Panc1 (cell line): ENCODE results near the gene CACNA1I.

Experiments
- POLR2AphosphoS5 ChIP-seq: IDR thresholded peaks from 2 replicates; pipeline ENCODE4 v1.6.1; 2012; ENCODE audit warnings: mild to moderate bottlenecking, low read depth, low read length, moderate library complexity
- SIN3A ChIP-seq: IDR thresholded peaks from 2 replicates; pipeline ENCODE4 v1.6.1; 2012; ENCODE audit warnings: low read depth, mild to moderate bottlenecking, low read length, moderate library complexity, borderline replicate concordance; ENCODE audit not compliant: insufficient read depth
- TCF7L2 ChIP-seq: IDR thresholded peaks from 2 replicates; pipeline ENCODE4 v1.6.1; 2011; ENCODE audit warnings: mild to moderate bottlenecking, low read depth, low read length, inconsistent platforms
- TF ChIP-seq, protein P1 (sequence below), 2 experiments: IDR thresholded peaks; 2 replicates each; pipeline ENCODE4 v1.6.1; 2011 to 2012; ENCODE audit warnings: low read depth in 2 of 2, control low read depth in 1 of 2, low read length in 1 of 2, mild to moderate bottlenecking in 1 of 2, moderate library complexity in 1 of 2; ENCODE audit not compliant: insufficient read depth in 1 of 2
- TF ChIP-seq, protein P2 (sequence below): fragments of 450-650 bp; IDR thresholded peaks from 2 replicates; pipeline ENCODE4 v1.5.1; 2017; ENCODE audit warnings: mild to moderate bottlenecking

DNA sequence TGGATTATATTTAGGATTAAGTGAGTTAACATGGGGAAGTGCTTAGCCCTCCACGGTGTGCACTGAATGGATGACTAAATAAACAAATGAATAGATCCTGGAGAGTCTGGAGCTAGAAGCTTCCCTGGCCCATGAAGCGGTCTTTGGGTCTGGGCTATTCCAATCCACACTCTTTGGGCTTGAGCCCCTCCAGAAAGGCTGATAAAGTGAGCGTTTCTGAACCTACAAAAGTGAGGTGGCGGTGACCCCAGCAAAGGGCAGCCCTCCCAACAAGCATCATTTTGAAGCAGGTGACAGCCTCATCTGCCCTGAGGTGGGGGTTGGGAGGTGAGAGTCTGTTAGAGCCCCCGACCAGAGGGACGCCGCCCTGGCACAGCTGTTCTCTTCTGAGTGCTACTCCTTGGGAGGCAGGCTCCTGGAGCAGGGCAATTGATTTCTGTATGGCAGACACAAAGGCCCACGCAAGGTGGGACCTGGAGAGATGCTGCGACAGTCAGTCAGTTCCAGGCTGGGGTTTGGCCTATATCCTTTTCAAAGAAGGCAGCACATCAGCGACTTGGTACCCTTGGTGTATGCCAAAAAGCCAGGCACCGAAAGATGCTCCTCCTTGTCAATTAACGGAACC, 157.8 kb downstream of the CACNA1I start:
- TF ChIP-seq, protein P1, sequence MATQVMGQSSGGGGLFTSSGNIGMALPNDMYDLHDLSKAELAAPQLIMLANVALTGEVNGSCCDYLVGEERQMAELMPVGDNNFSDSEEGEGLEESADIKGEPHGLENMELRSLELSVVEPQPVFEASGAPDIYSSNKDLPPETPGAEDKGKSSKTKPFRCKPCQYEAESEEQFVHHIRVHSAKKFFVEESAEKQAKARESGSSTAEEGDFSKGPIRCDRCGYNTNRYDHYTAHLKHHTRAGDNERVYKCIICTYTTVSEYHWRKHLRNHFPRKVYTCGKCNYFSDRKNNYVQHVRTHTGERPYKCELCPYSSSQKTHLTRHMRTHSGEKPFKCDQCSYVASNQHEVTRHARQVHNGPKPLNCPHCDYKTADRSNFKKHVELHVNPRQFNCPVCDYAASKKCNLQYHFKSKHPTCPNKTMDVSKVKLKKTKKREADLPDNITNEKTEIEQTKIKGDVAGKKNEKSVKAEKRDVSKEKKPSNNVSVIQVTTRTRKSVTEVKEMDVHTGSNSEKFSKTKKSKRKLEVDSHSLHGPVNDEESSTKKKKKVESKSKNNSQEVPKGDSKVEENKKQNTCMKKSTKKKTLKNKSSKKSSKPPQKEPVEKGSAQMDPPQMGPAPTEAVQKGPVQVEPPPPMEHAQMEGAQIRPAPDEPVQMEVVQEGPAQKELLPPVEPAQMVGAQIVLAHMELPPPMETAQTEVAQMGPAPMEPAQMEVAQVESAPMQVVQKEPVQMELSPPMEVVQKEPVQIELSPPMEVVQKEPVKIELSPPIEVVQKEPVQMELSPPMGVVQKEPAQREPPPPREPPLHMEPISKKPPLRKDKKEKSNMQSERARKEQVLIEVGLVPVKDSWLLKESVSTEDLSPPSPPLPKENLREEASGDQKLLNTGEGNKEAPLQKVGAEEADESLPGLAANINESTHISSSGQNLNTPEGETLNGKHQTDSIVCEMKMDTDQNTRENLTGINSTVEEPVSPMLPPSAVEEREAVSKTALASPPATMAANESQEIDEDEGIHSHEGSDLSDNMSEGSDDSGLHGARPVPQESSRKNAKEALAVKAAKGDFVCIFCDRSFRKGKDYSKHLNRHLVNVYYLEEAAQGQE (IDR thresholded peaks at IDR 0.05; ENCODE audit: insufficient read depth in 1 of 2, low read depth in 2 of 2, low read length in 1 of 2), result no peak
- TF ChIP-seq, protein P2, sequence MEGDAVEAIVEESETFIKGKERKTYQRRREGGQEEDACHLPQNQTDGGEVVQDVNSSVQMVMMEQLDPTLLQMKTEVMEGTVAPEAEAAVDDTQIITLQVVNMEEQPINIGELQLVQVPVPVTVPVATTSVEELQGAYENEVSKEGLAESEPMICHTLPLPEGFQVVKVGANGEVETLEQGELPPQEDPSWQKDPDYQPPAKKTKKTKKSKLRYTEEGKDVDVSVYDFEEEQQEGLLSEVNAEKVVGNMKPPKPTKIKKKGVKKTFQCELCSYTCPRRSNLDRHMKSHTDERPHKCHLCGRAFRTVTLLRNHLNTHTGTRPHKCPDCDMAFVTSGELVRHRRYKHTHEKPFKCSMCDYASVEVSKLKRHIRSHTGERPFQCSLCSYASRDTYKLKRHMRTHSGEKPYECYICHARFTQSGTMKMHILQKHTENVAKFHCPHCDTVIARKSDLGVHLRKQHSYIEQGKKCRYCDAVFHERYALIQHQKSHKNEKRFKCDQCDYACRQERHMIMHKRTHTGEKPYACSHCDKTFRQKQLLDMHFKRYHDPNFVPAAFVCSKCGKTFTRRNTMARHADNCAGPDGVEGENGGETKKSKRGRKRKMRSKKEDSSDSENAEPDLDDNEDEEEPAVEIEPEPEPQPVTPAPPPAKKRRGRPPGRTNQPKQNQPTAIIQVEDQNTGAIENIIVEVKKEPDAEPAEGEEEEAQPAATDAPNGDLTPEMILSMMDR, result no peak
- TF ChIP-seq POLR2AphosphoS5, result no peak
- no peak for TF ChIP-seq SIN3A
- no peak for TF ChIP-seq TCF7L2
